ENCODE results near the gene ARFGEF2. TPM values are rescaled to one million over a fixed set of nuclear protein-coding genes. Genes with fewer than 3 reads are reported as not detected.

The ARFGEF2 gene
- total and polyA plus RNA-seq, 2 experiments from 2014 or later: 10.9 to 48.0 TPM

- no peak for DNase-seq (ENCODE audit: low spot score)
- Histone ChIP-seq H3K9me2 (replicated peaks; ENCODE audit: insufficient read depth) (no peaks in the 10 kb centered on the region), H2AFZ (no peak overlapping the region), H3K27ac (no peak overlapping the region), H3K4me3 (no peak overlapping the region), H3K9me3 (ENCODE audit: low read depth) (no peaks in the 10 kb centered on the region), H3K4me1 (ENCODE audit: insufficient read depth) (no peaks in the 10 kb centered on the region), H3K4me2 (no peak overlapping the region), H3K79me2 (no peaks in the 10 kb centered on the region), H4K20me1 (ENCODE audit: insufficient read depth, poor library complexity, severe bottlenecking) (no peaks in the 10 kb centered on the region), H3K27me3 (peaks cover 10% of the 10 kb centered on the region), H3K36me3 (replicated peaks; ENCODE audit: insufficient read depth, low read depth) (no peaks in the 10 kb centered on the region)
- TF ChIP-seq CTCF (IDR thresholded peaks at IDR 0.05; ENCODE audit: poor library complexity) (no peak), EZH2phosphoT487 (IDR thresholded peaks at IDR 0.05; ENCODE audit: low read depth, severe bottlenecking, unreplicated experiment) (no peak), EZH2 (IDR thresholded peaks at IDR 0.05; ENCODE audit: borderline replicate concordance) (no peak)
Measured at GRCh38 chr20:48893374-48893773, 28.1 kb upstream of the ARFGEF2 start.

- Histone ChIP-seq H3K79me2 (no peaks in the 10 kb centered on the region), H2AFZ (no peak overlapping the region), H3K9me3 (ENCODE audit: low read depth) (no peaks in the 10 kb centered on the region), H3K27me3 (peaks cover 5% of the 10 kb centered on the region), H3K9me2 (replicated peaks; ENCODE audit: insufficient read depth) (no peaks in the 10 kb centered on the region), H4K20me1 (ENCODE audit: insufficient read depth, poor library complexity, severe bottlenecking) (no peaks in the 10 kb centered on the region), H3K4me1 (ENCODE audit: insufficient read depth) (no peaks in the 10 kb centered on the region), H3K4me2 (no peak overlapping the region), H3K27ac (no peak overlapping the region), H3K4me3 (no peak overlapping the region), H3K36me3 (replicated peaks; ENCODE audit: insufficient read depth, low read depth) (no peaks in the 10 kb centered on the region)
- WGBS (ENCODE audit: low lambda C conversion rate, missing lambda C conversion rate): 62% methylated on average over 4 of the region's 4 CpGs
- TF ChIP-seq EZH2 (IDR thresholded peaks at IDR 0.05; ENCODE audit: borderline replicate concordance): no peak
- no peak for TF ChIP-seq CTCF (IDR thresholded peaks at IDR 0.05; ENCODE audit: poor library complexity)
- no peak for TF ChIP-seq EZH2phosphoT487 (IDR thresholded peaks at IDR 0.05; ENCODE audit: low read depth, severe bottlenecking, unreplicated experiment)
- no peak for DNase-seq (ENCODE audit: low spot score)
Measured at GRCh38 chr20:48897305-48898010, 24.1 kb upstream of the ARFGEF2 start.

- H4K20me1 ChIP-seq (ENCODE audit: insufficient read depth, poor library complexity, severe bottlenecking): no peaks in the 10 kb centered on the region
- no peak for DNase-seq (ENCODE audit: low spot score)
- H3K79me2 ChIP-seq: no peaks in the 10 kb centered on the region
- H3K4me3 ChIP-seq: no peak overlapping the region
- 88% methylated on average over 10 of the region's 10 CpGs for WGBS (ENCODE audit: low lambda C conversion rate, missing lambda C conversion rate)
- H3K4me2 ChIP-seq: no peak overlapping the region
- H3K27ac ChIP-seq: no peak overlapping the region
- H2AFZ ChIP-seq: no peak overlapping the region
- no peaks in the 10 kb centered on the region for H3K4me1 ChIP-seq (ENCODE audit: insufficient read depth)
- no peaks in the 10 kb centered on the region for H3K9me3 ChIP-seq (ENCODE audit: low read depth)
- no peaks in the 10 kb centered on the region for H3K27me3 ChIP-seq
- no peaks in the 10 kb centered on the region for H3K9me2 ChIP-seq (replicated peaks; ENCODE audit: insufficient read depth)
- TF ChIP-seq CTCF (IDR thresholded peaks at IDR 0.05; ENCODE audit: poor library complexity) (no peak), EZH2 (IDR thresholded peaks at IDR 0.05; ENCODE audit: borderline replicate concordance) (no peak), EZH2phosphoT487 (IDR thresholded peaks at IDR 0.05; ENCODE audit: low read depth, severe bottlenecking, unreplicated experiment) (no peak)
- no peaks in the 10 kb centered on the region for H3K36me3 ChIP-seq (replicated peaks; ENCODE audit: insufficient read depth, low read depth)
Measured at GRCh38 chr20:48898210-48898609, 23.3 kb upstream of the ARFGEF2 start.
